HEK293T (cell line): Measurements from ENCODE around the gene BTBD9.

Experiments
- CTBP1 ChIP-seq: fragments of 450-650 bp; IDR thresholded peaks from 2 replicates; pipeline ENCODE4 v1.6.1; 2016; ENCODE audit warnings: borderline replicate concordance
- FOXM1 ChIP-seq: fragments of 450-650 bp; IDR thresholded peaks from 2 replicates; pipeline ENCODE4 v1.6.1; 2017; ENCODE audit warnings: mild to moderate bottlenecking, borderline replicate concordance
- L3MBTL2 ChIP-seq: fragments of 450-650 bp; conservative IDR thresholded peaks from 2 replicates; pipeline ENCODE4 v1.6.1; 2016; ENCODE audit warnings: mild to moderate bottlenecking
- SUZ12 ChIP-seq: fragments of 450-650 bp; IDR thresholded peaks from 2 replicates; pipeline ENCODE4 v1.6.1; 2016; ENCODE audit warnings: mild to moderate bottlenecking

DNA sequence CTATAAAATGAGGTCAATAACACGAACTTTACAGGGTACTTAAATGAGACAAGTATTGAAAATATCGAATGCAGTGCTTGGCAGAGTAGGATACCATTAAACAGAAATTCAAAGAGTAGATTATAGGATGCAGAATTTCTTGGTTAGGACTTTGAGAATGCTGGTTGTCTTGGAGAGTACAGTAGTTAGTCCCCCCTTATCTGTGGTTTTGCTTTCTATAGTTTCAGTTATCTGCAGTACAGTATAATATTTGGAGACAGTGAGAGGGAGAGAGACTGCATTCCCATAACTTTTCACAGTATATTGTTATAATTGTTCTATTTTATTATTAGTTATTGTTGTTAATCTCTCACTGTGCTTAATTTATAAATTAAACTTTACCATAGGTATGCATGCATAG lies 290.5 kb downstream of the BTBD9 start:
- no peak for TF ChIP-seq FOXM1
- no peak for TF ChIP-seq CTBP1
- no peak for TF ChIP-seq SUZ12
- no peak for TF ChIP-seq L3MBTL2
